Fibroblast of villous mesenchyme (primary cell): ENCODE results near the gene USP6. TPM values are rescaled to one million over a fixed set of nuclear protein-coding genes. Genes with fewer than 3 reads are reported as not detected.
"Not testable (repeated sequence)": the region's sequence is repeated elsewhere in the genome, so short reads cannot be mapped to it uniquely, and the experiment has no call there.

Source experiments
- DNase-seq: peaks from one replicate; pipeline ENCODE4 v3.0.0-alpha.2; 2010; ENCODE audit warnings: low read depth
- H3K4me3 ChIP-seq: 2 replicates; pipeline ENCODE4 v1.5.1; 2011; ENCODE audit warnings: low read depth, mild to moderate bottlenecking, low read length
- total RNA-seq: library from RNA; depleted of rRNA; stranded (reverse); fragments of >200 nt; gene quantifications from 2 replicates; pipeline ENCODE4 v1.2.3, GENCODE V29; 2012
- TF ChIP-seq, protein P1 (sequence below): IDR thresholded peaks from 2 replicates; pipeline ENCODE4 v1.5.1; 2012; ENCODE audit warnings: low read depth, mild to moderate bottlenecking, low read length; ENCODE audit not compliant: insufficient read depth

The USP6 gene
- total RNA-seq, 1 donor: not detected

DNA sequence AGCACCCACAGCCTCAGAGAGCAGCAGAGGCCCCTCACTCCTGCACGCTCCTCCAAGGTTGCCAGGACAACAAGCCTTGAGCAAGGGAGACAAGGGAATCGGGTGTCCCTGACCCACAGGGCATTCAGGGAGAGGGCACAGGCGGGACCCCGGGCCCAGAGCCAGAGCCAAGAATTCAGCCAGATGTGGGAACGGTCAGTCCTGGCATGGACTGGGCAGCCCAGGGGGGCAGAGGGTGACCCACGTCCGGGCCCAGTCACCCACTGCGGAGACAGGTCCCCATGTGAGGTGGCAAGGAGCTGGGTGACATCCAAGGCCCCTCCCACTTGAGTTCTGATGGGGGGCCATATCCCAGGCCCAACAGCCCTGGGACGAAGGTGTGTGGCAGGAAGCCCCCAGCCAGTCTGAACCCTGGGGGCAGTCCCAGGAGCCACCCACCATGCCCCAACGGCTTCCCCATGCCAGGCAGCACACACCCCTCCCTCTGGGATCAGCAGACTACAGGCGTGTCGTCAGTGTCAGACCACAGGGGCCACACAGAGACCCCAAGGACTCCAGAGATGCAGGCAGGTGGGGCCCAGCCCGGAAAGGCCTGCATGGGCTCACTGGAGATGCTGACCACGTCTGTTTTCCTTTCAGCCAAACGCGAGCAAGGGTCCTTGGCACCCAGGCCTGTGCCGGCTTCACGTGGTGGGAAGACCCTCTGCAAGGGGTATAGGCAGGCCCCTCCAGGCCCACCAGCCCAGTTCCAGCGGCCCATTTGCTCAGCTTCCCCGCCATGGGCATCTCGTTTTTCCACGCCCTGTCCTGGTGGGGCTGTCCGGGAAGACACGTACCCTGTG, 23.0 kb downstream of the USP6 start:
- DNase-seq: no peak
- TF ChIP-seq, protein P1, sequence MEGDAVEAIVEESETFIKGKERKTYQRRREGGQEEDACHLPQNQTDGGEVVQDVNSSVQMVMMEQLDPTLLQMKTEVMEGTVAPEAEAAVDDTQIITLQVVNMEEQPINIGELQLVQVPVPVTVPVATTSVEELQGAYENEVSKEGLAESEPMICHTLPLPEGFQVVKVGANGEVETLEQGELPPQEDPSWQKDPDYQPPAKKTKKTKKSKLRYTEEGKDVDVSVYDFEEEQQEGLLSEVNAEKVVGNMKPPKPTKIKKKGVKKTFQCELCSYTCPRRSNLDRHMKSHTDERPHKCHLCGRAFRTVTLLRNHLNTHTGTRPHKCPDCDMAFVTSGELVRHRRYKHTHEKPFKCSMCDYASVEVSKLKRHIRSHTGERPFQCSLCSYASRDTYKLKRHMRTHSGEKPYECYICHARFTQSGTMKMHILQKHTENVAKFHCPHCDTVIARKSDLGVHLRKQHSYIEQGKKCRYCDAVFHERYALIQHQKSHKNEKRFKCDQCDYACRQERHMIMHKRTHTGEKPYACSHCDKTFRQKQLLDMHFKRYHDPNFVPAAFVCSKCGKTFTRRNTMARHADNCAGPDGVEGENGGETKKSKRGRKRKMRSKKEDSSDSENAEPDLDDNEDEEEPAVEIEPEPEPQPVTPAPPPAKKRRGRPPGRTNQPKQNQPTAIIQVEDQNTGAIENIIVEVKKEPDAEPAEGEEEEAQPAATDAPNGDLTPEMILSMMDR: no peak
- no peak overlapping the region for H3K4me3 ChIP-seq

DNA sequence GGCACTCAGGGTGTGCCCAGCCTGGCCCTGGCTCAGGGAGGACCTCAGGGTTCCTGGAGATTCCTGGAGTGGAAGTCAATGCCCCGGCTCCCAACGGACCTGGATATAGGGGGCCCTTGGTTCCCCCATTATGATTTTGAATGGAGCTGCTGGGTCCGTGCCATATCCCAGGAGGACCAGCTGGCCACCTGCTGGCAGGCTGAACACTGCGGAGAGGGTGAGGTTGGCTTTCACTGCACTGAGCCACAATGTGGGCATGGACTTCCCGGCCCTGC, 23.6 kb downstream of the USP6 start:
- DNase-seq: no peak
- H3K4me3 ChIP-seq: no peak overlapping the region
- TF ChIP-seq, protein P1: no peak

DNA sequence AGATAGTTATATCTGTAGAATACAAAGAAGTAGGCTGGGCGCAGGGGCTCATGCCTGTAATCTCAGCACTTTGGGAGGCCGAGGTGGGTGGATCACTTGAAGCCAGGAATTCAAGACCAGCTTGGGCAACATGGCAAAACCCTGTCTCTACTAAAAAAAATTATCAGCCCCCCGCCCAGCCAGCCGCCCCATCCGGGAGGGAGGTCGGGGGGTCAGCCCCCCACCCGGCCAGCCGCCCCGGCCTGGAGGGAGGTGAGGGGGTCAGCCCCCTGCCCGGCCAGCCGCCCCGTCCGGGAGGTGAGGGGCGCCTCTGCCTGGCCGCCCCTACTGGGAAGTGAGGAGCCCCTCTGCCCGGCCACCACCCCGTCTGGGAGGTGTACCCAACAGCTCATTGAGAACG, 27.0 kb downstream of the USP6 start:
- not testable (repeated sequence) for DNase-seq, H3K4me3 ChIP-seq

DNA sequence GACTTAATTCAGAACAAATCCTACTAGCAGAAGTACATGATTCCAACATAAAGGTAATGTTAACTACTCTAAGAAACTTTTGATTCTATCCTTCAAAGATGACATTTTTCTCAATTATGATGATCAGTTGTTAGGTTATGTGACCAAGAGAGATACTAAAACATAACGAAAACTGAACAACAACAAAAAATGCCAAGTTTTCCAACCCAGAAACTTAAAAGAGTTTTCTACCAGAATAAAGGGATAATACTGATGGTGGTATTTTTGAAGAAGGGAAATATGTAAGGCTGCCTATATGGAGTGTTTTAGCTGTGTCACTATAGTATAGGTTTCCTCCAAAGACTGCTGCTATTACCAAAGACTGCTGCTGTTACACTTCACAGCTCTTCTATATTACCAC, 30.3 kb downstream of the USP6 start:
- not testable (repeated sequence) for H3K4me3 ChIP-seq, DNase-seq

DNA sequence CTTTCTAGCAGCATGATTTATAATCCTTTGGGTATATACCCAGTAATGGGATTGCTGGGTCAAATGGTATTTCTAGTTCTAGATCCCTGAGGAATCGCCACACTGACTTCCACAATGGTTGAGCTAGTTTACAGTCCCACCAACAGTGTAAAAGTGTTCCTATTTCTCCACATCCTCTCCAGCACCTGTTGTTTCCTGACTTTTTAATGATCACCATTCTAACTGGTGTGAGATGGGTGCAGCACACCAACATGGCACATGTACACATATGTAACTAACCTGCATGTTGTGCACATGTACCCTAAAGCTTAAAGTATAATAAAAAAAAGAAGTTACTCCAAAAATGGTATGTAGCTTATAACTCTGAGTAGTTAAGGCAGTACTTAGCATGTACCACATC, 44.9 kb downstream of the USP6 start:
- H3K4me3 ChIP-seq, DNase-seq: not testable (repeated sequence)

DNA sequence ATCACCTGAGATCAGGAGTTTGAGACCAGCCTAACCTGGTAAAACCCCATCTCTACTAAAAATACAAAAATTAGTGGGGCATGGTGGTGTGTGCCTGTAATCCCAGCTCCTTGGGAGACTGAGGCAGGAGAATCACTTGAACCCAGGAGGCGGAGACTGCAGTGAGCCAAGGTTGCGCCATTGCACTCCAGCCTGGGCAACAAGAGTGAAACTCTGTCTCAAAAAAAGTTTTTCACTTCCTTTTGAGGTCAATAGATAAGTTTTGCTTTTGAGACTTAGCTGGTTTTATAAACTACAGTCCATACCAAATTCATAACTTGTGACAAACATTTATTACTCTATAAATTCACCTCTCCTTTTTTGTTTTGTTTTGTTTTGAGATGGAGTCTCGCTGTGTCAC, 46.0 kb downstream of the USP6 start:
- not testable (repeated sequence) for DNase-seq, H3K4me3 ChIP-seq

DNA sequence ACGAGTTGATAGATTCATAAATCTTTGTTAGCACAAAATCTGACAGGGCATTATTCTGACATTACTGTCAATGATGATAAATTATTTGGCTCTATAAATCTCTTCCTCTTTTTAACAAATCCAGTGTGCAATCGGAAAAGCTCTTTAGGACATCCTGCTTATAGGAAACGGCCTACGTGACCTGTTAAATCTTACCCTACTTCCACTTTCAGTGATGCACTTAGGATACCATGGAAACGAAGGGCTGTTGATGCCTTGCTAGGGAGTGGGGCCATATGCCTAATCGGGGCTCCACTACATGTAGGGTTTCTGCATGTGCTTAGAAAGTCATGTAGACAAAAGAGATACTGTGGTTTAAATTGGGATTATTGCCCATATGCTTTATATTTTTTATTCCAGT, 48.6 kb downstream of the USP6 start:
- no peak overlapping the region for H3K4me3 ChIP-seq
- DNase-seq: no peak
- TF ChIP-seq, protein P1: no peak

DNA sequence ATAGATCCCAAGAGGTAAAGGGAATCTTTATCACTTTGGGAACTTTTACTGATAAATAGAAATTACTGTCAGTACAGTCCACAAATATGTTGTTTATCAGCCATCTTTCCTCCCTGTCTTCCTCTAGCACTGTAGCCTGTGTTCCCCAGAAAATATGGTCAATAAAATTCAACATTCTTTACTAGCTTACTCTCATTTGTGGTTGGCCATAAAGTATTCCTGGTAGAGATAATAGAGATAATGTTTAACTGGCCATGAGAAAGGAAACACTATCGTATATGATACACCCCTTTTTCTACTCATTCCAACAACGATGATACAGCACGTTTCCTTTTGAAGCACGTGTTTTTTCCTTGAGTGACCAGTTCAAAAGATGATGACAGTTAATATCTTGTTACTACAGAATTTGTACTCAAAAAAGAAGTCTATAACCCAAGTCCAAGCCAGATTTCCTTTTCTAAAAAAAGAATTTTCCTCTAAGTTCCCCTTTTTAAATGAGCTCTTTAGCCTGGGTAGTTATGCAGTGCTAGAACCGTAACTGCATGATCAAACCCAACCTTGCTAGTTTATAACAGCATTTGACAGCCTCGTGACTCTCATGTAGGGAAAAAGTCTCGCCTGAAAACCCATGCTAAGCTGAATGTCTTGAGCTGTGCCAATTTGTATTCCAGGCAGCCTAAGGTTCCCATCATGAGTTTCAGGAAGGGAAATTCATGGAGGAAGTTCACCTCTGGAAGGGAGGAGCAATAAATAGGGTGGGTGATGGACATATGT, 50.1 kb downstream of the USP6 start:
- not testable (repeated sequence) for H3K4me3 ChIP-seq
- DNase-seq: peak; percentile 83

DNA sequence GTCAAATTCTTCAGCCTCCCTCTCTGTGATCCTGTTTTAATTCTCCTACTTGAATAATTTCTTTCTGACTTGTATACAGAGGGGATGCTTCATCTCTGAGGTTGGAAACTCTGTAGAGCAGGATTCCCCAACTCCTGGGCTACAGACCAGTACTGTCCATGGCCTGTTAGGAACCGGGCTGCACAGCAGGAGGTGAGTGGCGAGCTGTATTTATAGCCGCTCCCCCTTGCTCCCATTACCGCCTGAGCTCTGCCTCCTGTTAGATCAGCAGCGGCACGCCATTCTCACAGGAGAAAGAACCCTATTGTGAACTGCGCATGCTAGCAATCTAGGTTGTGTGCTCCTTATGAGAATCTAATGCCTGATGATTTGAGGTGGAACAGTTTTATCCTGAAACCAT, 59.2 kb downstream of the USP6 start:
- not testable (repeated sequence) for DNase-seq, H3K4me3 ChIP-seq

DNA sequence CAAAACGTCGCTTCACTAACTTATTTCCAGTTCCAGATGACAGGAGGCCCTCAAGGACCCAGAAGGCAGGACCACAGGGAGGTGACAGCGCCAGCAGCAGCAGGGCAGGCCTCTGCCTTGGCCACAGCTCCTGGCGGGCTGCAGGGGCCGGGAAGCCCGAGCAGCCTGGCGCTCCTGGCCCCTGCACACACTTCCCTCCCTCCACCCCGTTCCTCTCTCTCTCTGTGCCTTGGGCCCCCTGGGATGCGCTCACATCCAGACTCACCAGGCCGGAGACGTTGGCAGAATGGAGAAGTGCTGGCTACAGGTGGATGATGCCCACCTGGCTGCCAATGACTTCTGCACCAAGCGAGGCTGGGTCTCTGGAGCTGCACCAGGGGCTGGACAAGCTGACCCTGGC, 63.2 kb downstream of the USP6 start:
- no peak overlapping the region for H3K4me3 ChIP-seq

More for the DNA sequence above, 63.2 kb downstream of the USP6 start:
- no peak for DNase-seq
- TF ChIP-seq, protein P1: no peak
